NCI-H2029 treated with DMSO at 0.1 percent for 48 hours (cell line): ENCODE measurements around the gene CLTCL1.

ENCODE experiments used
- DNase-seq: peaks from one replicate; lab custom pipeline; 2025; lab: John Stamatoyannopoulos, UW

Gene CLTCL1

DNA sequence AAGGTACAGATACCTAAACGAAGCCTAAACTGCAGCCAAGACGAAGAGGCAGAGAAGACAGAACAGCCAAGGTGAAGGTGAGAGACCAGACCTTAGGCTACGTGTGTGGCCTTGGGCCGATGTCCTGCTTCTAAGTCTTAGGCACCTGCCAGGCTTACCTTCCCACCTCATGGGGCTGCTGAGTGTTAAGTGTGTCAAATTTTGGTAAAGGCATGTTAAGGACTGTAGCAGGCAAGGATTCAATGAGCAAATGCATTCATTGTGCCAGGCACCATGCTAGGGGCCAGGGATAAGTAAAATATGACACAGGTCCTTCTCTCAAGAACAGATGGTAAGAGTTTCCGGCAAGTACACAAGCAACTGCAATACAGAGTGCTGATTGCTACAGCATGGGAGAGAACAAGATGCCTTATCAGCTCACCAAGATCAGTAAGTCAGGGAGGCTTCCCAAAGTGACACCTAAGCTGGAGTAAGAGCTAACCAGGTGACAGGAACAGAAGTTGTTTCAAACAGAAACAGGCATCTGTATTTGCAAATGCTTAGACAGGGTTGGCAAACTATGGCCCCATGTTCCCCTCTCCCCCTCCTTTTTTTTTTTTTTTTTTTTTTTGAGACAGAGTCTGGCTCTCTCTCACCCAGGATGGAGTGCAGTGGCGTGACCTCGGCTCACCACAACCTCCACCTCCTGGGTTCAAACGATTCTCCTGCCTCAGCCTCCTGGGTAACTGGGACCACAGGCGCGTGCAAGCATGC, 46.7 kb downstream of the CLTCL1 start:
- no peak for DNase-seq

DNA sequence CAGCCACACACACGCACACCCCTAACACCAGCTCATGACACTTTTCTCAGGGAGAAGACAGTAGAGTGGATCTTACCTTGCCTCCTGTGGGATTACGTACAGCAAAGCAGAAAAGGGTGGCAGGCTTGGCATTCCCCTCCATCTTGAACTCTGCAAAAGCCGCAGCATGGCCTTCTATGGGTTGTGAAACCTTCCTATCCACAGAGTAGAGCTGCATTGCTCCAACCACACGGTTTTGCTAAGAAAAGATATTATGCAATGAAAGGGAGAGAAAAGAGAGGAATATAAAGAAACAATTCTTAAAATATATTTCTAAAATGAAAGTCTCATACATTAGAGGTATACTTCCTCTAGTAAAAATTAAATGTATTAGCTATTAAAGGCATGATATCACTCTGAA, 48.8 kb downstream of the CLTCL1 start:
- DNase-seq: no peak

DNA sequence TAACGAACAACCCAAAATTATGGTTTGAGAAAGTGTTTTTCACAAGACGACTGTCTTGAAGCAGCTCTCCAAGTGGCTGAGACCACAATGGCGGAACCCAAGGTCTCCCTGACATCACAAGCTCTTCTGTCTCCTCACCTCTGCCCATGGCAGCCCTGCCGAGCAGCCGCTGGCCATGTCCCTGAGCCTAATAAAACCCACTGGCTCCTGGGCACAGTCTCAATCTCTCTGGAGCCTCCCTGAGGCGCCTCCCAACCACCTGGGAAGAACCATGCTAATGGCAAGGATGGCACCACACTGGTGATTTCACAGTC, 50.0 kb downstream of the CLTCL1 start:
- no peak for DNase-seq

DNA sequence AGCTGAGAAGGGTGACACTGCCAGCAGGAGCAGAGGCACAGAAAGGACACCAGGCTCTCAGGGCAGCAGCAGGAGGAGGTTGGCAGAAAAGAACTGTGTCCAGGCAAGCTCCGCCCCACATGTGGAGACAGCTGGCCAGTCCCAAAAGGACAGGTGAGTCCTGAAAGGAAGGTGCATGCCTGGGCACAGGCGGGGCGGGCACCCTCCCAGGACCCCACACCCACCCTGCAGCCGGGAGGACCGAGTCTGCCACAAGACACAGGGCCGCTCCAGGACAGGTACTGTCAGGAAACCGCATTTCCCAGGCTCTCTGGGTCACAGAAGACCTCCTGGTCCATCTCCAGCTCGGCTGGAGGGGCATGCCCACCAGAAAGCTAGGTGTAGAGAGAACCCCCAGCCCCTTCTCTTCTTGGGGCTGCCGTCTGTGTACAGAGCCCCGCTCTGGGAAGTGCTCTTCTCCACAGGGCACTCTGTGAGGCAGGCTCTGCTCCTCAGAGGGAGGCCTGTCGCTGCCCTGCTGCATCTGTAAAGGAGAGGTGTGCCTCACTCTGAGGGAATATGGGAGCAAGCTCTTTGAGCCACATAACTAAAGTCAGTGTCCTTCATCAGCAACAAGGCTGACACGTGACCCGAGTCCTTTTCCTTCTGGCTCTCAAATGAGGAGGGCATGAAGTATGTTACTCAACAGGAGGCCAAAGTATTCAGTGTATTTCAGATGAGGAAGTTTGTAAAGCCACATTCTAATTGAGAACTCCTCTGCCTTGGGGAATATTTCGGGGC, 50.5 kb downstream of the CLTCL1 start:
- no peak for DNase-seq

DNA sequence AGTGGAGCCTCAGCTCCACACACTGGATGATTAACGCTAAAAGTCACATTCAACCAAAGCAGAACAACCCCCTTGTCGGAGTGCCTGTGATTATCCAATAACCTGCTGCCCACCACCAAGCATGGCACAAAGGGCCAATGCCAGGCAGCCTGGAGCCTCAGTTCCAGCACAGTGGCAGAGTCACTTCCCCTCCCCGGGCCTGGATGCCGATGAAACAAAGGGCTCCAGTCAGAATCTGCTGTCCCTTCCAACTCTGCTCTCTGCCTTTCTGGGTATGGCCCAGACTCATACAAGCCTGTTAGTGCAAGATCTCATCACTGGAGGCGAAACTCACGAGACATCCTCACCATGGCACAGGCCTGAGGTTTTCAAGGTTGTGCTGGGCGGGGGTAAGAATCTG, 52.1 kb downstream of the CLTCL1 start:
- no peak for DNase-seq

DNA sequence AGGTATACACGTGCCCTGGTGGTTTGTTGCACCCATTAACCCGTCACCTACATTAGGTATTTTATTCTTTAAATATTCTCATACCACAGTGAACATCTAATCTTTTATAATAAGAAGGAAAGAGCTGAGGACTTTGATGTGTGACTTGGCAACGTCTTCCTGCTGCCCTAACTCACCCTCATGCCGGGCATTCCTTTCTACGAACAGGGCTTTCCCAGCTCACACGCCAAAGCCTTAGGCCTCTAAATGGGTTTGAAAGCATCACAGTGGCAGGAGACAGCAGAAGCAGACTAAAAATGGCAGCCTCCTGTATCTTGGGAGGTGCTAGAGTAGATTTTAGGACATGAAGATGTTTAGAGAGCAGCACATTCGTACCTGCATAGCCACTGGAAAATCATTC, 52.6 kb downstream of the CLTCL1 start:
- DNase-seq: no peak

DNA sequence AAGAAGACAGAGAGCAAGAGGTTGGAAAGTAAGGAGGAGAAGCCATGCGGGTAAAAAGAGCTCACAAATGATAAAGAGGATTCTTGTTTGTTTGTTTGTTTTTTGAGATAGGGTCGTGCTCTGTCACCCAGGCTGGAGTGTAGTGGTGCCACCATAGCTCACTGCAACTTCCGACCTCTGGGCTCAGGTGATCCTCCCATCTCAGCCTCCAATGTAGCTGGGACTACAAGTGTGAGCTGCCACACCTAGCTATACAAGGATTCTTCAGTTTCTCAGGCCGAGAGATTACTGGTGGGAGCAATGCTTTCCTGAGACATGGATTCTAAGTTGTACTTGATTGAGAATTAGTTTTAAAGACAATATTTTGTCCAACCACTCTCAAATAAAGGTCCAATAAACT, 55.6 kb downstream of the CLTCL1 start:
- no peak for DNase-seq

DNA sequence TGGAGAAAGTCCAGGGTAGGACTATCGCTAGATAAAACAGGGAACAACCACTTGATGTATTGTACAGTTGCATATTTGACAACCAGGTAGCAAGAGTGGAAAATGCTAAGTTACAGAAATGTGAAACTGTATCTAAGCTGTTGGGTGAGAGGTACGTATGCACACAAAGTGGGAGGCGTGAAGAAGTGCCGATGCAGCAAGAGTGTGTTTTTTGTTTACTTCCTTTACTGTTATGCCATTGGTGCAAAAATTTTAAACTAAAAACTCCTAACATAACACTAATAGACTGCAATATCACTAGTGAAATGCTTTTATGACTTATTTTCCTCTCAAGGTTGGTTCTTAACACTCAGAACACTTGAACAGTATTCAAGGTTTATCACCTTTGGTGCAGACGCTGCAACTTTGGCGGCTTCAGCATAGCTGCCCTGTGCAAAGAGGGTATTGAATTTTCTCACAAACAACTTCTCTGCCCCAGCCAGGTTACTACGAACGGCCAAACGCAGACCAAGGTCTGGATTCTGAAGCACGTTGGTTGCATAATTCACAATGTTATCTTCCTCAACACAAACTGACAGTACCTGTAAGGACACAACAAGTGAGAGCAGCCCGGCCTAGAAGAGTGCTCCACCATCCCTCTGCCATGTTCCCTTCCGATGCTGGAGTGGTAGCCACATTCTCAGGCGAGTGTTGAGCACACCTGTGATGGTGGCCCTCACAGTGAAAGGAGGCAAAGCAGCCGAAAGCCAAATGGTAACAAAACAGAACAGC, 57.2 kb downstream of the CLTCL1 start:
- DNase-seq: no peak

DNA sequence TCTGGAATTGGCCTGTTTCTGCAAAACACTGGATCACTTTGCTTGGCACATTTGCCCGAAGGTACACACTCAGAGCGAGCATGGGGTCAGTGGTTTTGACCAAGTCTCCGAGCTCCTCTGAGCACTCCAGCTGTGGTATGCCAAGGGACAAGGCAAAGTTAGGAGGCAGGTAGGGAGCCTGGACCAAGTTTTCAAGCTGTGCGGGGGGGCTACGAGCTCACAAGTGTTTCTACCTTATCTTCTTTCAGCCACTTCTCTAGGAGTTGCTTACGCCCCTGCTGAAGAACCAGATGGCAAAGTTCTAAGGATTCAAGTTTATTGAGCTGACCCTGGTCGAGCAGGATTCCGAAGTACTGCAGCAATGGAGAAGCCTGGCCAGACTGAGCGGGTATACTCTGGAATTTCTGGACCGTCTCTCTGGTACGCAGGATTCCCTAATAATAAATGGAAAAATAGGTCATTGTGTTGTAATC, 58.3 kb downstream of the CLTCL1 start:
- no peak for DNase-seq

DNA sequence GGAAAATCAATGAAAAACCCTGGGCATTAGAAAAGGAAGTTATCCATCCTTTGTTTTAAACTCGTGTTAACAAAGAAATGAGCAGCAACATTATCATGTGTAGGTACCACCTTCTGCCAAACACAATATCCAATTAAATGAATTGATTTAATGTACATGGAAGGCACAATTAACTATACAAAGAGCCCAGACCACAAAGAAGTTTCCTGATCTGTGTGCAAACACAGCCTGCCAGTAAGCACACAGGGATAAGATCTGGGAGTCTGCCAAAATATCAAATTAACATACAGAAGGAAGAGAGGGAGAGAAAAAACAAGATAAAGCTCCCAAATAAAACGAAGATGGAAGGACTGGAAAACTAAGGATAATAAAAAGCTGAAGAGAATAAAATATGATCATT, 58.9 kb downstream of the CLTCL1 start:
- peak; percentile 89 for DNase-seq

DNA sequence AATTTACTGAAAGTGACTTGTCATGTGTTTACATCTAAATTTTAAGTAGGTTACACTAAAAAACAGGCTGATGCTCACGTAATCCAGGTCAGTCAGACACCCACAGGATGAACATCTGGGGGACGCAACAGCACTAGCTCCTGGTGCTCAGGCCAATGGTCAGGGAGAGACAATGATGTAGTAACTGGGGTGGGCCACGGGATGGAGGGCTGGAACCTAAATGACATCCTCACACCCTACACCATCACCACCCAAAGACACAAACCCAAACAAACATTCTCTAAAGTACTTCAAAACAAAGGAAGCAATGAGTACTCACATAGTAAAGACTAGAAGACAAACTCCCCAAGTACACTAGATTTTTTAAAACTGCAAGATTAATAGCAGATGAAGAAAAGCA, 59.5 kb downstream of the CLTCL1 start:
- DNase-seq: no peak

DNA sequence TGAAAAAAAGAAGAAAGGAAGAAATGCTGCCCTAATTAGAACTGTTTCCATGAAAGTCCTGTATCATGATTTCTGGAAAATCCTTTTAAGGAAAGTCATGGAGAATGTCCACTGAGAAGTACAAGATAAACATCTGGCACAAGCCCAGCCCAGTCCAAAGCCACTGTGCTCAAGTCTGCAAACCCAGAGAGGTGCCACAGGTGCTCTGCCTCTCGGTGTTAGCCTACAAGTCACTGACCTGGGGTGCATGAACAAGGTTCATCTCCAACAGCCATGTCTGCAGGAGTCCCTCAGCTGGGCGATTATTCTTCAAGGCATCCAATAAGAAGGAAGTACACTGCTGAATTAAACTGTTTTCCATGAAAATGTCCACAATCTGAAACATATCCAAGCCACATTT, 61.9 kb downstream of the CLTCL1 start:
- DNase-seq: no peak

DNA sequence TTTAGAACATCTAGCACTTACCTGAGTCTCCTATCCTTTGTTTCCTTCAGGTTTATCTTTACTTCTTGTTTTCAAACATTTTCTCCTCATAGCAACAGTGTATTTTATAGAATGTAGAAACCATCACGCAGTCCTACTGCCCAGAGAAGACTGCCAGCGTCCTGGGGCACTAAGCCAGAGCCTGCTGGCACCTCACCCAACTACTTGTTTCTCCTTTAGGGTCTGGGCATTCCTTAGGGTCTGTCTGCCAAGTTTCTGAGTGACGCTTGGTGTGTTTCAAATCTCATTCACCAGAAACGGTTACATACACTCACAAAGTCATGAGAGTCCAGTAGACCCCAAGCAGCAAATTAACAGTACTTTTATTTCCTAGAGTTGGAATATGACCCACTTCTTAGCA, 63.3 kb downstream of the CLTCL1 start:
- DNase-seq: no peak

DNA sequence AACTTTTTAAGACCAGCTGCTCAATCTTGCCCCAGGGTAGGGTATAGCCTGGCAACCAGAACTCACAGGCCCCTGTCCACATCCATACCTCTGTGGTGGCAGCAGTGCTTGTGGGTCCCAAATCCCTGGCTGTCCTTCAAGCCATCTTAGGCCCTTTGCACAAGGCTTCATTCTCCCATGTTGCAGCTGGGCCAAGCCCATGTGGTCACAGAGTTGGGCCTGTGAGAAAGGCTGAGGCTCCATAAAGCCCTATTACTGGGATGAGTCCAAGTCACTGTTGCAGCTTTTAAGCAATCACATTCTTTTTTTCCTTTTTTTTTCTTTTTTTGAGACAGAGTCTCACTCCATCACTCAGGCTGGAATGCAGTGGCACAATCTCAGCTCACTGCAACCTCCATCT, 65.1 kb downstream of the CLTCL1 start:
- DNase-seq: no peak

DNA sequence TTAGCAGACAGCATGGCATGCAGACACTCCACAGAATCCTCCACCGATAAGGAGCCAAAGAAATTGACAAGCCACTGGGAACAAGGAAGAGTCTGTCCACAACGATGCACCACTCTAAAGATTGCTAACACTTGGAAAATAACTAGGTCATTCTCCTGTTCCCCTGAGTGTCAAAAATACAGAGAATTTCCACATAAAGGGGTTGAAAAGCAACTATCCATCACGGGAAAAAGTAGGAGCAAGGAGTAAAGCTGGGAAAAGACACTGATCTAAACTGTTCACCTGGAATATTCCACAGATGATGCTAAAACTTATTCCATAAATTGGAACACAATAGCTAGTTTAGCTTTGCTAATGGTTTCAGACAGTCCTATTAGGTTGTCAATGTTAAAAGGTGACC, 66.0 kb downstream of the CLTCL1 start:
- no peak for DNase-seq

DNA sequence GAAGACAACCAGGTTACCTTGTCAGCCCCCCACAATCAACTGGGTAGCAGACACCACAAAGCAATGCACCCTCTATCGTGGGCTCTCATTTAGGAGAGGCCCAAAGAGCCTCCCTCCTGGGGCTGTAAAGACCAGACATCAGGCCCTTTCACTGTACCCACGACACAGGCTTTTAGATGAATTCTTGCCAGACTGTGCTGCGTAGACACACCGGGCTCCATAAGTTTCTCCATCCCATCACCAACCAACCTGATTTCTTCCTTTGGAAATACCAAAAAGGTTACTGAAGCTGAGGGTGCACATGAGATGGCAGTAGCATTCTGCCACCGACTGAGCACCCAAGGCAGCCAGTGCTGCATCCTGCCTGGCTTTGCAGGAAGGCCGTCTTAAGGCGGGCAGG, 66.5 kb downstream of the CLTCL1 start:
- no peak for DNase-seq

DNA sequence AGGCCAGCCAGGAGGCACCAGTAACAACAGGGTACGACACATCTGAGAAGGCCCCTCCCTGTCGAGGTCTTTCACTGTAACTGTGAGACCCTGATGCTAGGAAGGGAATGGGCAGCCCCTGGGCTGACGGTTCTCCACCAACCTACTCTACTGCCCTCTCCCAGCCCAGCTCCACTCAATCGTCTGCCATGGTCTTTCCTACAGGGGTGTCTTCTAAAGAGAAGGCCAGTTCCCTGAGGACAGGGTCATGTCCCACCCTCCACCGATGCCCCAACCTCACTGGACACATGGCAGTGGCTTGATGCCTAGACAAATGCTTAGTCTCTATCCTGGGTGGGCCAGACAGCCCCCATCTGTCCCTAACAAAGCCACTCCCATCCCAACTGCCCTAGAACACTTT, 67.0 kb downstream of the CLTCL1 start:
- no peak for DNase-seq

DNA sequence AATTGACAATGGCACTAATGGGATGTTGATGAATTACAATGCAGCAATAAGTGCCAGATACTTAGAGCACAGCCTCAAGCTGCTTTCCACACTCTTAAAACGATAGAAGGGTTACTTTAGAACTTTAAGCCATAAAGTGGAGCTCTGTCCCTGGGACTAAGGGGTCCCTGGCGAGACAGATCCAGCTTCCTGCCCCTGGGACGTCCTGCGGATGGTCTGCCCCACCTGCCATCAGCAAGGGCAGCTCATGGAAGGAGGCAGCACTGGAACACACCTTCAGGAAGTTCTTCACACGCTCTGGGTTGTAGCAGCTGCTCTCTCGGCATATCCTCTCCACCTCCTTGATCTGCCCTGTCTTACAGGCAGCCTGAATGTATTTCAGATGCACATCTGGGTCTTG, 67.9 kb downstream of the CLTCL1 start:
- DNase-seq: no peak

DNA sequence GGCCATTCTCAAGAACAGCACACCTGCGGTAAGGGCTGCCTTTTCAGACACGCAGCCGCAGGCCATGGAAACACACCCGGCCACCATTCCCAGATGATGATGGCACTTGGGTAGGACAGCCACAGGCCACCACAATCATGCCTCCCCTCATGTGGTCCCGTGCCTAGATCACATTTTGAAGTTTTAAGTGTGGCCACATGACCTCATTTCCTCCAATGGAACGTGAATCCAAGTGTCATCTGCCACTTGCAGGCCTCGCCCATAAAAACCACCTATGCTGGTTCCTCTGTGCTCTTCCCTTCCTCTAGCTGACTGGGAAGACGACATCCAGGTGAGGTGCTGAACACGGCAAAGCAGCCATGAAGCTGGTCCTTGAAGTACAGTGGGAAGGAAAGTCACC, 68.4 kb downstream of the CLTCL1 start:
- no peak for DNase-seq

DNA sequence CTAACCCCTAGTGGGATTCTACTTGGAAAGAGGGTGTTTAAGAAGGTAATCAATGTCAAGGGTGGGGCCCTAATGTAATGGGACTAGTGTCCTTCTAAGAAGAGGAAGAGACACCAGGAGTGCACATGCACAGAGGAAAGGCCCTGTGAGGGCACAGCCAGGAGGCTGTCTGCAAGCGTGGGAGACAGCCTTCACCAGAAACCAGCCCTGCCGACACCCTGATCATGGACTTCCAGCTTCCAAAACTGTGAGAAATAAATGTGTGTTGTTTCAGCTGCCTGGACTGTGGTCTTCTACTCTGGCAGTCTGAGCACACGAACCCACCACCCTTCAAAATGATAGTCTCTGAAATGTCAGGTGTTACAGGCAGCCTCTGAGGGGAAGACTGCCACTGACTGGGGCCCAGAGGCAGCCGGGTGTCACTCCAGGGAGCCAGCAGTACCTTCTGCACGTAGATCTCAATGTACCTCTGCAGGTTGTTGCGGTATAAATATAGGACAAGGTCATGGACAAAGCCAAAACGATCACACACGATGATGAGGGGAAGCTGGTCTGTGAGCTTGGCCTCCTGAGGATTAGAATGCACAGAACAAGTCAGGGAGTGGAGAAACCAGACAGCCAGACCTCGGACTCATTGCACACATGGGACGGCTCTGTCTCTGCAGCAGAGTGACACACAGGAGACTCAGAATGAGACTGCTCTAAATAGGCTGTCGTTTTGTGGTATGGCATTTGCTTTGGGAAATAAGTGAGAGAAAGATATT, 69.1 kb downstream of the CLTCL1 start:
- no peak for DNase-seq

DNA sequence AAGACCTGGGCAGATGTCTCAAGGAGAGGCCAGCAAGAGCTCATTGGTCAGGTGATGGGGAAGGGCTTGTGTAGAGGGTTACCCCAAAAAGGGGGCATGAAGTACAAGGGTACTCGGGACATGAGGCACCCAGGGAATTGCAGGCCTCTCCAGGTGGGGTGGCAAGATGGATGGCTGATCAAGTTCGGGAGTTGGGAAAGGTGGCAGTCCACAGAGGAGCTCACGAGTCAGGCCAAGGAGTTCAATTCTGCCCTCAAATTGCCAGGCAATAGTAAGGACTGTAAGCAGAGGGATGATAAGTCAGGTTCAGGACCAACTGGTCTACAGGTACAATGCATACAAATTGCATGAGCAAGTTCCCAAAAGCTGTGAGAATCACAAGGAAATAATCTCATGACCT, 70.7 kb downstream of the CLTCL1 start:
- DNase-seq: no peak

DNA sequence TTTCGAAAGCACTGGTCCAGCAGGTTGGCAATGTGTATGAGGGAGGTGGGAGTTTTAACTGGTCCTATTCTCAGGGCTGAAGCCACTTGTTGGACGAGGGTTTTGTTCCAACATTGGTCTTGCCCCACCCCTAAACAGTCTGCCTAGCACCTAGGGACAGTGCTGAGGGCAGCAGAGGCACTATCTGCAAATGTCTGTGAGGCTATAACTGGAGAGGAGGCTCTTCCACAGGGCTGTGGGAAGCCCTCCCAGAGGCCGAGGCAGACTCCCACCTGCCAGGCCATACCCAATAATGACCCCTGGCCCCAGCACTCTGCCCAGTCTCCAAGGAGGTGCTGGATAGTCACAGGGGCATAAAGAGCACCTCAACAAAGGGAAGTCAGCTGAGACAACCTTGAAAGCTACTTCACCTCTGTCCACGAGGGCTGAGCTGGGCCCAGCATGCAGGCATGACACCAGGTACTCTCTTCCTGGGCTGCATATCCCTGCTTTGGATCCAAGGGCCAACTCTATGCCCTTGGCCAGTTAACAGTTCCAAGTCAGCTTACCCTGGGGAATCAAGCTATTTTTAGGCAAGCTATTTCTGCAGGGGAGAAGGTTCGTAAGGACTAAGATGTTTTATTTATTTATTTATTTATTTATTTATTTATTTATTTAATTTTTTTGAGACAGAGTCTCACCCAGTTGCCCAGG, 72.8 kb downstream of the CLTCL1 start:
- no peak for DNase-seq
